Measurements from ENCODE around the gene SEMA3D.

- TF ChIP-seq CTCF (IDR thresholded peaks at IDR 0.05) (no peak), POLR2A (IDR thresholded peaks at IDR 0.05) (no peak), POLR2AphosphoS5 (IDR thresholded peaks at IDR 0.05) (no peak)
These were observed 66.9 kb downstream of the SEMA3D start for GRCh38 chr7:85119934-85120333.

Measured in breast epithelium (tissue), 3 donors.